WTC11 (cell line): ENCODE data around the gene ZFP42. TPM values are rescaled to one million over a fixed set of nuclear protein-coding genes. Genes with fewer than 3 reads are reported as not detected.

Experiments
- ATAC-seq: fragments of 200-7000 bp; cut with Tn5 transposase; 2 replicates; pipeline ENCODE4 v1.10.0; 2021; ENCODE audit warnings: mild to moderate bottlenecking, moderate library complexity
- CTCF ChIA-PET: fragments of 300-600 bp; sonication (Branson Sonifier 250); formaldehyde crosslinking; loops from one replicate; lab custom pipeline; 2021; ENCODE audit warnings: antibody characterized with exemption; lab: Charles Lee
- POLR2A ChIA-PET: fragments of 350-600 bp; sonication (Branson Sonifier 250); formaldehyde crosslinking; loops from one replicate; lab custom pipeline; 2021; ENCODE audit warnings: antibody characterized with exemption; lab: Charles Lee
- DNase-seq: peaks from one replicate; pipeline ENCODE4 v3.0.0; 2021; ENCODE audit warnings: low spot score
- H3K27ac Mint-ChIP-seq: 2 replicates; pipeline ENCODE4 v1.8.0; 2021; ENCODE audit warnings: mixed read lengths
- H3K27me3 Mint-ChIP-seq: 2 replicates; pipeline ENCODE4 v1.8.0; 2021; ENCODE audit warnings: low read depth, mild to moderate bottlenecking, moderate library complexity, mixed read lengths
- H3K36me3 Mint-ChIP-seq: 2 replicates; pipeline ENCODE4 v1.8.0; 2021; ENCODE audit warnings: mixed read lengths
- H3K4me1 Mint-ChIP-seq: 2 replicates; pipeline ENCODE4 v1.8.0; 2022; ENCODE audit warnings: mixed read lengths
- H3K4me3 Mint-ChIP-seq: 2 replicates; pipeline ENCODE4 v1.8.0; 2021; ENCODE audit warnings: mild to moderate bottlenecking, moderate library complexity, mixed read lengths
- H3K9me3 Mint-ChIP-seq: 2 replicates; pipeline ENCODE4 v1.8.0; 2021; ENCODE audit warnings: mixed read lengths
- ARID4B ChIP-seq: sonication (generic); formaldehyde crosslinking; IDR thresholded peaks from 2 replicates; pipeline ENCODE4 v1.8.0; 2023; ENCODE audit warnings: missing genetic modification reagents, mild to moderate bottlenecking, borderline replicate concordance
- CDX4 ChIP-seq: fragments of 250-450 bp; sonication (Bioruptor Pico); IDR thresholded peaks from 2 replicates; pipeline ENCODE4 v1.9.0; 2021; ENCODE audit warnings: moderate library complexity, mild to moderate bottlenecking, inconsistent platforms, borderline replicate concordance
- CREB1 ChIP-seq: sonication (generic); formaldehyde crosslinking; IDR thresholded peaks from 2 replicates; pipeline ENCODE4 v1.8.0; 2023; ENCODE audit warnings: mild to moderate bottlenecking, missing genetic modification reagents
- E2F1 ChIP-seq: sonication (generic); formaldehyde crosslinking; IDR thresholded peaks from 2 replicates; pipeline ENCODE4 v1.8.0; 2022; ENCODE audit warnings: mild to moderate bottlenecking, missing genetic modification reagents
- ERG ChIP-seq: fragments of 250-450 bp; sonication (Bioruptor Pico); IDR thresholded peaks from 2 replicates; pipeline ENCODE4 v1.8.0; 2021; ENCODE audit warnings: mild to moderate bottlenecking
- ETV6 ChIP-seq: sonication (generic); formaldehyde crosslinking; IDR thresholded peaks from 2 replicates; pipeline ENCODE4 v1.8.1; 2022; ENCODE audit warnings: mild to moderate bottlenecking, missing genetic modification reagents
- GTF2I ChIP-seq: fragments of 250-450 bp; sonication (Bioruptor Pico); conservative IDR thresholded peaks from 2 replicates; pipeline ENCODE4 v1.4.0; 2021; ENCODE audit warnings: mild to moderate bottlenecking
- MLX ChIP-seq: sonication (generic); formaldehyde crosslinking; IDR thresholded peaks from 2 replicates; pipeline ENCODE4 v1.8.1; 2023; ENCODE audit warnings: mild to moderate bottlenecking, missing genetic modification reagents, moderate library complexity
- NFATC4 ChIP-seq: fragments of 250-450 bp; sonication (Bioruptor Pico); IDR thresholded peaks from 2 replicates; pipeline ENCODE4 v1.9.0; 2021; ENCODE audit warnings: mild to moderate bottlenecking
- NFE2L1 ChIP-seq: sonication (generic); formaldehyde crosslinking; IDR thresholded peaks from 2 replicates; pipeline ENCODE4 v1.8.1; 2023; ENCODE audit warnings: missing genetic modification reagents
- RELA ChIP-seq: sonication (generic); formaldehyde crosslinking; IDR thresholded peaks from 2 replicates; pipeline ENCODE4 v1.8.1; 2022; ENCODE audit warnings: missing genetic modification reagents, mild to moderate bottlenecking, borderline replicate concordance
- SMAD3 ChIP-seq: sonication (generic); formaldehyde crosslinking; IDR thresholded peaks from 2 replicates; pipeline ENCODE4 v1.8.0; 2022; ENCODE audit warnings: missing genetic modification reagents, mild to moderate bottlenecking, borderline replicate concordance
- SMAD4 ChIP-seq: sonication (generic); formaldehyde crosslinking; IDR thresholded peaks from 2 replicates; pipeline ENCODE4 v1.8.0; 2022; ENCODE audit warnings: mild to moderate bottlenecking, missing genetic modification reagents
- SOX15 ChIP-seq: fragments of 250-450 bp; sonication (Bioruptor Pico); IDR thresholded peaks from 2 replicates; pipeline ENCODE4 v1.9.0; 2021; ENCODE audit warnings: mild to moderate bottlenecking
- TEAD4 ChIP-seq: sonication (generic); formaldehyde crosslinking; IDR thresholded peaks from 2 replicates; pipeline ENCODE4 v1.8.0; 2022; ENCODE audit warnings: mild to moderate bottlenecking, missing genetic modification reagents
- TP53 ChIP-seq: sonication (generic); formaldehyde crosslinking; IDR thresholded peaks from 2 replicates; pipeline ENCODE4 v1.8.1; 2023; ENCODE audit warnings: mild to moderate bottlenecking, missing genetic modification reagents
- USF1 ChIP-seq: sonication (generic); formaldehyde crosslinking; IDR thresholded peaks from 2 replicates; pipeline ENCODE4 v1.8.0; 2022; ENCODE audit warnings: mild to moderate bottlenecking, missing genetic modification reagents
- ZMAT4 ChIP-seq: fragments of 250-450 bp; sonication (Bioruptor Pico); IDR thresholded peaks from 2 replicates; pipeline ENCODE4 v1.9.0; 2021; ENCODE audit warnings: mild to moderate bottlenecking
- ZNF121 ChIP-seq: sonication (generic); formaldehyde crosslinking; IDR thresholded peaks from 2 replicates; pipeline ENCODE4 v1.8.0; 2023; ENCODE audit warnings: missing genetic modification reagents
- ZNF219 ChIP-seq: sonication (generic); formaldehyde crosslinking; IDR thresholded peaks from 2 replicates; pipeline ENCODE4 v1.8.0; 2023; ENCODE audit warnings: missing genetic modification reagents, mild to moderate bottlenecking, borderline replicate concordance
- ZNF263 ChIP-seq: sonication (generic); formaldehyde crosslinking; IDR thresholded peaks from 2 replicates; pipeline ENCODE4 v1.8.1; 2022; ENCODE audit warnings: low read depth, mild to moderate bottlenecking, moderate library complexity, missing genetic modification reagents
- ZNF425 ChIP-seq: fragments of 250-450 bp; sonication (Bioruptor Pico); conservative IDR thresholded peaks from 2 replicates; pipeline ENCODE4 v1.9.0; 2021; ENCODE audit warnings: mild to moderate bottlenecking
- total RNA-seq: library from RNA; stranded (reverse); gene quantifications from 3 replicates; pipeline ENCODE4 v1.2.3, GENCODE V29; 2021

The ZFP42 gene
- total RNA-seq, 1 experiment from 2014 or later: 128 TPM

GRCh38 chr4:187972135-187972534 is 23.4 kb upstream of the ZFP42 start (continued):
- no peak for TF ChIP-seq ETV6 (CRISPR knock-in tag)
- TF ChIP-seq ZNF219 (CRISPR knock-in tag): no peak
- no peak for TF ChIP-seq E2F1 (CRISPR knock-in tag)
- TF ChIP-seq ERG (CRISPR knock-in tag): no peak
- TF ChIP-seq ZNF263 (CRISPR knock-in tag): no peak
- no peak for TF ChIP-seq NFE2L1 (CRISPR knock-in tag)
- no peak for TF ChIP-seq SMAD3
- no peak for TF ChIP-seq SOX15 (CRISPR knock-in tag)

- Mint-ChIP-seq H3K27ac (no peak overlapping the region), H3K27me3 (no peaks in the 10 kb centered on the region), H3K4me3 (no peak overlapping the region), H3K36me3 (no peaks in the 10 kb centered on the region), H3K4me1 (no peaks in the 10 kb centered on the region)
- CTCF ChIA-PET: interaction anchor here (1.3 kb wide), 1 partner anchor 185 kb away, joined by 3 read pairs; no protein-coding TSS in a partner anchor
- no peak for ATAC-seq
- TF ChIP-seq ZNF263 (CRISPR knock-in tag) (no peak), NFATC4 (CRISPR knock-in tag) (no peak), SMAD4 (CRISPR knock-in tag) (no peak)
- TF ChIP-seq, all 79 proteins: peak for 0
- no peak for DNase-seq
- POLR2A ChIA-PET: no interaction called here
- H3K9me3 Mint-ChIP-seq: peaks cover 5% of the 10 kb centered on the region
Observed at GRCh38 chr4:187983746-187984145, 11.8 kb upstream of the ZFP42 start.

GRCh38 chr4:187992971-187993370 is 2.6 kb upstream of the ZFP42 start:
- ChIA-PET POLR2A (no interaction called here), CTCF (interaction anchor here (0.6 to 1.9 kb wide), 5 partner anchors 17 to 465 kb away, joined by 3 to 6 read pairs (median 3); no protein-coding TSS in a partner anchor)
- DNase-seq (no peak), ATAC-seq (peak; percentile 14)
- Mint-ChIP-seq H3K4me3 (no peak overlapping the region), H3K36me3 (peaks cover 26% of the 10 kb centered on the region), H3K4me1 (peaks cover 23% of the 10 kb centered on the region), H3K9me3 (peaks cover 7% of the 10 kb centered on the region), H3K27me3 (no peaks in the 10 kb centered on the region), H3K27ac (peak overlapping the region; percentile 96)
- no peak for TF ChIP-seq ZNF121 (CRISPR knock-in tag)
- TF ChIP-seq CDX4 (CRISPR knock-in tag): no peak
- TF ChIP-seq TP53 (CRISPR knock-in tag): no peak
- TF ChIP-seq SMAD3: no peak
- TF ChIP-seq MLX: no peak
- no peak for TF ChIP-seq RELA
- TF ChIP-seq ZMAT4: no peak
- TF ChIP-seq USF1 (CRISPR knock-in tag): no peak
- no peak for TF ChIP-seq CREB1 (CRISPR knock-in tag)
- TF ChIP-seq ZNF425 (CRISPR knock-in tag): no peak
- no peak for TF ChIP-seq ARID4B (CRISPR knock-in tag)
- no peak for TF ChIP-seq GTF2I (CRISPR knock-in tag)
- TF ChIP-seq TEAD4 (CRISPR knock-in tag): no peak
